Forelimb muscle (tissue), 1 donor: ENCODE measurements around the gene GRIN3A. TPM values are rescaled to one million over a fixed set of nuclear protein-coding genes. Genes with fewer than 3 reads are reported as not detected.
A peak's percentile ranks its signal among the peaks of the same experiment; 100 is the strongest.

Source experiments
- DNase-seq: peaks from one replicate; pipeline ENCODE4 v3.0.0-alpha.2; 2013; ENCODE audit warnings: low read depth
- polyA plus RNA-seq: library from polyadenylated mRNA; unstranded; fragments of 120-200 nt; gene quantifications from one replicate; pipeline ENCODE4 v1.2.1, GENCODE V29; 2013; ENCODE audit not compliant: insufficient read length

GRIN3A gene
- polyA plus RNA-seq, 1 donor: 1.2 TPM

- DNase-seq: no peak
Observed at GRCh38 chr9:101705135-101705661, 33.2 kb downstream of the GRIN3A start.

GRCh38 chr9:101702257-101702656, 36.2 kb downstream of the GRIN3A start:
- DNase-seq: no peak

GRCh38 chr9:101693546-101694336, 44.7 kb downstream of the GRIN3A start:
- DNase-seq: no peak

- no peak for DNase-seq
Observed at GRCh38 chr9:101691657-101692056, 46.8 kb downstream of the GRIN3A start.

GRCh38 chr9:101689039-101689438, 49.4 kb downstream of the GRIN3A start:
- peak; percentile 22 for DNase-seq

- no peak for DNase-seq
Observed at GRCh38 chr9:101684665-101685064, 53.8 kb downstream of the GRIN3A start.

- DNase-seq: no peak
Observed at GRCh38 chr9:101683236-101683635, 55.2 kb downstream of the GRIN3A start.

GRCh38 chr9:101677861-101678260, 60.6 kb downstream of the GRIN3A start:
- DNase-seq: no peak

- no peak for DNase-seq
Observed at GRCh38 chr9:101675341-101675740, 63.1 kb downstream of the GRIN3A start.

- no peak for DNase-seq
Observed at GRCh38 chr9:101674165-101674564, 64.3 kb downstream of the GRIN3A start.

GRCh38 chr9:101673642-101674041, 64.8 kb downstream of the GRIN3A start:
- no peak for DNase-seq

- peak; percentile 24 for DNase-seq
Observed at GRCh38 chr9:101671567-101671966, 66.9 kb downstream of the GRIN3A start.

- DNase-seq: no peak
Observed at GRCh38 chr9:101668421-101668820, 70.0 kb downstream of the GRIN3A start.

- no peak for DNase-seq
Observed at GRCh38 chr9:101664453-101664852, 74.0 kb downstream of the GRIN3A start.

- DNase-seq: peak; percentile 24
Observed at GRCh38 chr9:101652601-101653175, 85.8 kb downstream of the GRIN3A start.

- DNase-seq: no peak
Observed at GRCh38 chr9:101650142-101650541, 88.3 kb downstream of the GRIN3A start.

GRCh38 chr9:101648493-101648892, 90.0 kb downstream of the GRIN3A start:
- no peak for DNase-seq

GRCh38 chr9:101639785-101640665, 98.4 kb downstream of the GRIN3A start:
- no peak for DNase-seq

- DNase-seq: no peak
Observed at GRCh38 chr9:101639311-101639710, 99.1 kb downstream of the GRIN3A start.

GRCh38 chr9:101636247-101636646, 102.2 kb downstream of the GRIN3A start:
- no peak for DNase-seq

GRCh38 chr9:101635473-101635872, 103.0 kb downstream of the GRIN3A start:
- DNase-seq: no peak

GRCh38 chr9:101634741-101635409, 103.6 kb downstream of the GRIN3A start:
- no peak for DNase-seq
